Natural killer cell (primary cell): ENCODE data around the gene CAVIN3. TPM values are rescaled to one million over a fixed set of nuclear protein-coding genes. Genes with fewer than 3 reads are reported as not detected.

Source experiments
- ATAC-seq, 3 donors: fragments of 150-1000 bp in 2 of 3; fragments of 200-7000 bp in 1 of 3; cut with Tn5 transposase; 1 replicate in 1 of 3; 2 replicates in 2 of 3; pipeline ENCODE4 v1.10.0; 2021; ENCODE audit warnings: mild to moderate bottlenecking in 2 of 3, moderate library complexity in 2 of 3
- DNase-seq, 2 donors: peaks; one replicate each; pipeline versions ENCODE4 v3.0.0 to v3.0.0-alpha.2; 2013 to 2021; ENCODE audit warnings: mixed read lengths in 1 of 2
- H3K27ac ChIP-seq: one replicate; pipeline ENCODE4 v1.5.1; 2013; ENCODE audit warnings: mild to moderate bottlenecking, low read length
- H3K27me3 ChIP-seq: one replicate; pipeline ENCODE4 v1.6.1; 2013; ENCODE audit warnings: low read length; ENCODE audit not compliant: control insufficient read depth, insufficient read depth
- H3K36me3 ChIP-seq: one replicate; pipeline ENCODE4 v1.6.1; 2013; ENCODE audit warnings: low read length; ENCODE audit not compliant: control insufficient read depth, insufficient read depth
- H3K4me1 ChIP-seq: one replicate; pipeline ENCODE4 v1.6.1; 2013; ENCODE audit warnings: low read length; ENCODE audit not compliant: control insufficient read depth, insufficient read depth
- H3K4me3 ChIP-seq: one replicate; pipeline ENCODE4 v1.5.1; 2013; ENCODE audit warnings: low read length
- H3K9me3 ChIP-seq: one replicate; pipeline ENCODE4 v1.6.1; 2013; ENCODE audit warnings: low read length; ENCODE audit not compliant: control insufficient read depth, insufficient read depth
- H3K27ac Mint-ChIP-seq, 2 donors: one replicate each; pipeline ENCODE4 v1.8.0; 2022; ENCODE audit warnings: mild to moderate bottlenecking in 2 of 2, mixed read lengths in 2 of 2, moderate library complexity in 1 of 2
- H3K27me3 Mint-ChIP-seq, 2 donors: one replicate each; pipeline ENCODE4 v1.8.0; 2022; ENCODE audit warnings: low read depth in 2 of 2, mixed read lengths in 2 of 2
- H3K36me3 Mint-ChIP-seq: one replicate; pipeline ENCODE4 v1.8.0; 2022; ENCODE audit warnings: mixed read lengths
- H3K4me1 Mint-ChIP-seq, 2 donors: one replicate each; pipeline ENCODE4 v1.8.0; 2022; ENCODE audit warnings: mixed read lengths in 2 of 2
- H3K4me3 Mint-ChIP-seq: one replicate; pipeline ENCODE4 v1.8.0; 2022; ENCODE audit warnings: mild to moderate bottlenecking, moderate library complexity, mixed read lengths
- H3K9me3 Mint-ChIP-seq, 2 donors: one replicate each; pipeline ENCODE4 v1.8.0; 2022; ENCODE audit warnings: mixed read lengths in 2 of 2
- CTCF ChIP-seq: fragments of 200-600 bp; IDR thresholded peaks from one replicate; pipeline ENCODE4 v1.8.0; 2022; ENCODE audit warnings: antibody characterized with exemption
- WGBS: methylation state at CpG from one replicate; pipeline ENCODE4 v1.1.7; 2013; ENCODE audit warnings: missing lambda C conversion rate; ENCODE audit not compliant: insufficient coverage; 5-methylcytosine and 5-hydroxymethylcytosine counted together
- intact Hi-C: fragments of 100-400 bp; cut with micrococcal nuclease; formaldehyde crosslinking; loops from one replicate; pipeline ENCODE4 v1.14.2; 2022
- total RNA-seq, 4 donors: library from RNA; stranded (reverse); fragments of 120-200 nt in 1 of 4; gene quantifications; one replicate each; pipeline versions ENCODE4 v1.2.3 to v1.2.4, GENCODE V29; 2013 to 2022

Gene CAVIN3
- total RNA-seq, 3 donors from 2014 or later (not counting 1 experiment from before 2014, with no cell fraction given), result not detected

- Mint-ChIP-seq H3K27ac (no peak overlapping the region), H3K36me3 (no peaks in the 10 kb centered on the region), H3K4me3 (no peak overlapping the region), H3K4me1 (no peaks in the 10 kb centered on the region), H3K9me3 (no peaks in the 10 kb centered on the region), H3K27me3 (peaks cover 18 to 55% of the 10 kb centered on the region in 2 donors)
- H3K4me1 ChIP-seq, result no peaks in the 10 kb centered on the region
- no peaks in the 10 kb centered on the region for H3K36me3 ChIP-seq
- DNase-seq (no peak), ATAC-seq (no peak)
- H3K4me3 ChIP-seq, result no peak overlapping the region
- no peaks in the 10 kb centered on the region for H3K9me3 ChIP-seq
- H3K27me3 ChIP-seq, result peaks cover 2% of the 10 kb centered on the region
- H3K27ac ChIP-seq, result no peak overlapping the region
- intact Hi-C loops, result no loop called here
- no peak for TF ChIP-seq CTCF
Observed at GRCh38 chr11:6328321-6328720, 8.0 kb upstream of the CAVIN3 start.

GRCh38 chr11:6327806-6328205 is 7.5 kb upstream of the CAVIN3 start:
- H3K9me3 ChIP-seq, result no peaks in the 10 kb centered on the region
- intact Hi-C loops, result no loop called here
- H3K4me1 Mint-ChIP-seq, result no peaks in the 10 kb centered on the region
- no peak overlapping the region for H3K4me3 Mint-ChIP-seq
- H3K27ac Mint-ChIP-seq, result no peak overlapping the region
- H3K27ac ChIP-seq, result no peak overlapping the region
- H3K4me1 ChIP-seq, result no peaks in the 10 kb centered on the region
- no peak for TF ChIP-seq CTCF
- ATAC-seq, result no peak
- peaks cover 2% of the 10 kb centered on the region for H3K27me3 ChIP-seq
- no peaks in the 10 kb centered on the region for H3K9me3 Mint-ChIP-seq
- no peaks in the 10 kb centered on the region for H3K36me3 ChIP-seq
- no peak for DNase-seq
- H3K27me3 Mint-ChIP-seq, result peaks cover 20 to 50% of the 10 kb centered on the region in 2 donors
- H3K36me3 Mint-ChIP-seq, result no peaks in the 10 kb centered on the region
- no peak overlapping the region for H3K4me3 ChIP-seq

GRCh38 chr11:6326985-6327384 is 6.7 kb upstream of the CAVIN3 start:
- 100% methylated on average over 1 of the region's 2 CpGs for WGBS
- no peaks in the 10 kb centered on the region for H3K4me1 Mint-ChIP-seq
- Histone ChIP-seq H3K27ac (no peak overlapping the region), H3K9me3 (no peaks in the 10 kb centered on the region), H3K36me3 (no peaks in the 10 kb centered on the region), H3K27me3 (peaks cover 2% of the 10 kb centered on the region), H3K4me1 (no peaks in the 10 kb centered on the region), H3K4me3 (no peak overlapping the region)
- no peak overlapping the region for H3K4me3 Mint-ChIP-seq
- TF ChIP-seq CTCF, result no peak
- no peaks in the 10 kb centered on the region for H3K36me3 Mint-ChIP-seq
- DNase-seq, result no peak
- intact Hi-C loops, result no loop called here
- no peaks in the 10 kb centered on the region for H3K9me3 Mint-ChIP-seq
- no peak for ATAC-seq
- H3K27ac Mint-ChIP-seq, result no peak overlapping the region
- H3K27me3 Mint-ChIP-seq, result peaks cover 24 to 51% of the 10 kb centered on the region in 2 donors

GRCh38 chr11:6326303-6326702 is 6.0 kb upstream of the CAVIN3 start:
- Mint-ChIP-seq H3K4me1 (no peaks in the 10 kb centered on the region), H3K9me3 (no peaks in the 10 kb centered on the region), H3K4me3 (no peak overlapping the region), H3K36me3 (no peaks in the 10 kb centered on the region), H3K27me3 (peaks cover 29 to 55% of the 10 kb centered on the region in 2 donors), H3K27ac (no peak overlapping the region)
- Histone ChIP-seq H3K27ac (no peak overlapping the region), H3K36me3 (no peaks in the 10 kb centered on the region), H3K4me1 (no peaks in the 10 kb centered on the region), H3K4me3 (no peak overlapping the region), H3K9me3 (no peaks in the 10 kb centered on the region), H3K27me3 (peaks cover 2% of the 10 kb centered on the region)
- no peak for TF ChIP-seq CTCF
- no peak for DNase-seq
- no peak for ATAC-seq
- intact Hi-C loops, result no loop called here
